ENCODE measurements around the gene CCDC85C.

The CCDC85C gene

GRCh38 chr14:99467336-99468078 is 136.5 kb downstream of the CCDC85C start:
- DNase-seq = peak; percentile 59

GRCh38 chr14:99466758-99467157 is 137.2 kb downstream of the CCDC85C start:
- no peak for DNase-seq

- DNase-seq = no peak
Observed at GRCh38 chr14:99465288-99465687, 138.7 kb downstream of the CCDC85C start.

- DNase-seq = no peak
Observed at GRCh38 chr14:99463974-99464373, 140.0 kb downstream of the CCDC85C start.

GRCh38 chr14:99462210-99462609 is 141.8 kb downstream of the CCDC85C start:
- no peak for DNase-seq

GRCh38 chr14:99461411-99462085 is 142.5 kb downstream of the CCDC85C start:
- no peak for DNase-seq

- peak; percentile 20 for DNase-seq
Observed at GRCh38 chr14:99460793-99461192, 143.2 kb downstream of the CCDC85C start.

GRCh38 chr14:99459481-99460100 is 144.4 kb downstream of the CCDC85C start:
- no peak for DNase-seq

GRCh38 chr14:99454246-99454645 is 149.8 kb downstream of the CCDC85C start:
- no peak for DNase-seq

- DNase-seq = no peak
Observed at GRCh38 chr14:99452968-99453367, 151.0 kb downstream of the CCDC85C start.

GRCh38 chr14:99451234-99451633 is 152.8 kb downstream of the CCDC85C start:
- DNase-seq = no peak

GRCh38 chr14:99450266-99450665 is 153.7 kb downstream of the CCDC85C start:
- DNase-seq = no peak

Measured in NCI-H82 (cell line).